HepG2 (cell line): ENCODE data around the gene PANK3. TPM values are rescaled to one million over a fixed set of nuclear protein-coding genes. Genes with fewer than 3 reads are reported as not detected.

Experiments used
- ELF3 ChIP-seq: IDR thresholded peaks from 2 replicates; pipeline ENCODE4 v1.6.1; 2016; ENCODE audit warnings: missing genetic modification reagents, missing compliant biosample characterization
- ESRRA ChIP-seq: sonication (generic); formaldehyde crosslinking; IDR thresholded peaks from 2 replicates; pipeline ENCODE4 v1.5.1; 2020; ENCODE audit warnings: mild to moderate bottlenecking, low read depth, missing genetic modification reagents
- FOXC1 ChIP-seq: sonication (generic); formaldehyde crosslinking; IDR thresholded peaks from 2 replicates; pipeline ENCODE4 v1.8.0; 2022; ENCODE audit warnings: mild to moderate bottlenecking, missing genetic modification reagents, borderline replicate concordance
- ISL2 ChIP-seq: sonication (generic); formaldehyde crosslinking; IDR thresholded peaks from 2 replicates; pipeline ENCODE4 v1.5.0; 2020; ENCODE audit warnings: missing genetic modification reagents
- LRRFIP1 ChIP-seq: sonication (generic); formaldehyde crosslinking; conservative IDR thresholded peaks from 2 replicates; pipeline ENCODE4 v1.4.0; 2020; ENCODE audit warnings: missing genetic modification reagents
- NR2F2 ChIP-seq: IDR thresholded peaks from 2 replicates; pipeline ENCODE4 v1.6.1; 2012; ENCODE audit warnings: low read depth, inconsistent platforms, borderline replicate concordance
- RELA ChIP-seq: sonication (generic); formaldehyde crosslinking; IDR thresholded peaks from 2 replicates; pipeline ENCODE4 v1.4.0; 2020; ENCODE audit warnings: missing genetic modification reagents
- RFX3 ChIP-seq: IDR thresholded peaks from 2 replicates; pipeline ENCODE4 v1.6.1; 2016; ENCODE audit warnings: missing biosample characterization, missing genetic modification reagents
- SRSF1 ChIP-seq: fragments of 200-400 bp; formaldehyde crosslinking; optimal IDR thresholded peaks from 2 replicates; pipeline ENCODE3; 2017; ENCODE audit warnings: mild to moderate bottlenecking, low read depth, low read length, moderate library complexity
- SRY ChIP-seq: sonication (generic); formaldehyde crosslinking; IDR thresholded peaks from 2 replicates; pipeline ENCODE4 v1.8.0; 2022; ENCODE audit warnings: mild to moderate bottlenecking, missing genetic modification reagents
- ZBTB46 ChIP-seq: sonication (generic); formaldehyde crosslinking; IDR thresholded peaks from 2 replicates; pipeline ENCODE4 v1.4.0; 2020; ENCODE audit warnings: mild to moderate bottlenecking, missing genetic modification reagents, borderline replicate concordance
- ZEB1 ChIP-seq: IDR thresholded peaks from 2 replicates; pipeline ENCODE4 v1.6.1; 2012; ENCODE audit warnings: mild to moderate bottlenecking, low read depth, inconsistent platforms; ENCODE audit not compliant: insufficient replicate concordance
- ZIK1 ChIP-seq: sonication (generic); formaldehyde crosslinking; IDR thresholded peaks from 2 replicates; pipeline ENCODE4 v1.5.0; 2020; ENCODE audit warnings: mild to moderate bottlenecking, low read depth, missing genetic modification reagents, borderline replicate concordance
- ZKSCAN1 ChIP-seq: fragments of 150-350 bp; IDR thresholded peaks from 2 replicates; pipeline ENCODE4 v1.6.1; 2014; ENCODE audit warnings: low read length
- ZNF20 ChIP-seq: sonication (generic); formaldehyde crosslinking; IDR thresholded peaks from 2 replicates; pipeline ENCODE4 v1.4.0; 2020; ENCODE audit warnings: mild to moderate bottlenecking, moderate library complexity, missing genetic modification reagents
- ZNF207 ChIP-seq: fragments of 450-650 bp; IDR thresholded peaks from 2 replicates; pipeline ENCODE4 v1.6.1; 2016; ENCODE audit warnings: antibody characterized with exemption, borderline replicate concordance
- ZNF263 ChIP-seq: sonication (generic); formaldehyde crosslinking; IDR thresholded peaks from 2 replicates; pipeline ENCODE4 v1.4.0; 2020; ENCODE audit warnings: missing genetic modification reagents
- ZNF572 ChIP-seq: sonication (generic); formaldehyde crosslinking; IDR thresholded peaks from 2 replicates; pipeline ENCODE4 v1.5.1; 2020; ENCODE audit warnings: mild to moderate bottlenecking, missing genetic modification reagents
- ZNF766 ChIP-seq: sonication (generic); formaldehyde crosslinking; IDR thresholded peaks from 2 replicates; pipeline ENCODE4 v1.5.0; 2020; ENCODE audit warnings: missing genetic modification reagents, borderline replicate concordance
- ZNF839 ChIP-seq: sonication (generic); formaldehyde crosslinking; IDR thresholded peaks from 2 replicates; pipeline ENCODE4 v1.4.0; 2020; ENCODE audit warnings: missing genetic modification reagents, mild to moderate bottlenecking, borderline replicate concordance
- ZXDC ChIP-seq: sonication (generic); formaldehyde crosslinking; IDR thresholded peaks from 2 replicates; pipeline ENCODE4 v1.5.0; 2020; ENCODE audit warnings: mild to moderate bottlenecking, missing genetic modification reagents
- ZZZ3 ChIP-seq: sonication (generic); formaldehyde crosslinking; IDR thresholded peaks from 2 replicates; pipeline ENCODE4 v1.4.0; 2020; ENCODE audit warnings: missing genetic modification reagents, mild to moderate bottlenecking, borderline replicate concordance
- polyA plus RNA-seq, 8 experiments: library from polyadenylated mRNA; depleted of rRNA in 3 of 8; stranded (reverse) in 7 of 8; unstranded in 1 of 8; fragments of >200 nt; fragmentation: Illumina TruSeq in 4 of 8; extraction: Trizol in 4 of 8; gene quantifications; 2 replicates each; pipeline versions ENCODE4 v1.2.1 to v1.2.3, GENCODE V29; 2011 to 2016; ENCODE audit warnings: low read depth in 4 of 8, missing spikeins in 1 of 8, mixed read lengths in 1 of 8; ENCODE audit not compliant: insufficient read depth in 1 of 8
- total RNA-seq, 5 experiments: library from RNA; depleted of rRNA; stranded (reverse); fragments of >200 nt; fragmentation: Illumina TruSeq; extraction: Trizol; gene quantifications; 2 replicates each; pipeline ENCODE4 v1.2.3, GENCODE V29; 2016; ENCODE audit warnings: low read depth in 1 of 5
- TF ChIP-seq, protein P1 (sequence below): sonication (generic); formaldehyde crosslinking; IDR thresholded peaks from 2 replicates; pipeline ENCODE4 v1.5.0; 2020; ENCODE audit warnings: missing genetic modification reagents

Gene PANK3
- total and polyA plus RNA-seq, 2 of the 13 experiments (the other 11 are each of a cell fraction or from before 2014, with no cell fraction given): 26.9 to 69.5 TPM

GRCh38 chr5:168579488-168580226, 489 bp upstream of the PANK3 start (continued):
- TF ChIP-seq ZBTB46 (no peak), SRY (CRISPR knock-in tag) (no peak; the same call in 1 of the 2 replicates), ZNF263 (CRISPR knock-in tag) (no peak), RELA (CRISPR knock-in tag) (no peak; the same call in 1 of the 2 replicates), ZZZ3 (CRISPR knock-in tag) (no peak; the same call in 1 of the 2 replicates), RFX3 (CRISPR knock-in tag) (no peak), ZIK1 (CRISPR knock-in tag) (peak; percentile 82; the same call in 1 of the 2 replicates), ZNF207 (no peak), ZEB1 (no peak), SRSF1 (peak; percentile 29), NR2F2 (peak; percentile 24; the same call in 1 of the 2 replicates), ESRRA (CRISPR knock-in tag) (no peak), LRRFIP1 (CRISPR knock-in tag) (no peak), ZNF572 (CRISPR knock-in tag) (no peak), ZNF839 (CRISPR knock-in tag) (no peak), FOXC1 (CRISPR knock-in tag) (no peak; the same call in 1 of the 2 replicates), ZNF20 (CRISPR knock-in tag) (no peak), ELF3 (CRISPR knock-in tag) (peak; percentile 59), ZXDC (no peak), ZNF766 (CRISPR knock-in tag) (no peak), ISL2 (no peak), ZKSCAN1 (no peak)
- TF ChIP-seq, protein P1, sequence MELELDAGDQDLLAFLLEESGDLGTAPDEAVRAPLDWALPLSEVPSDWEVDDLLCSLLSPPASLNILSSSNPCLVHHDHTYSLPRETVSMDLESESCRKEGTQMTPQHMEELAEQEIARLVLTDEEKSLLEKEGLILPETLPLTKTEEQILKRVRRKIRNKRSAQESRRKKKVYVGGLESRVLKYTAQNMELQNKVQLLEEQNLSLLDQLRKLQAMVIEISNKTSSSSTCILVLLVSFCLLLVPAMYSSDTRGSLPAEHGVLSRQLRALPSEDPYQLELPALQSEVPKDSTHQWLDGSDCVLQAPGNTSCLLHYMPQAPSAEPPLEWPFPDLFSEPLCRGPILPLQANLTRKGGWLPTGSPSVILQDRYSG (CRISPR knock-in tag): no peak
